NCI-H510A (cell line): ENCODE measurements around the gene ZC3H18.

Experiments used
- DNase-seq: peaks from one replicate; lab custom pipeline; 2025; lab: John Stamatoyannopoulos, UW

Gene ZC3H18

GRCh38 chr16:88678224-88678979 lies 108.2 kb downstream of the ZC3H18 start:
- no peak for DNase-seq

- no peak for DNase-seq
Observed at GRCh38 chr16:88680554-88681083, 110.4 kb downstream of the ZC3H18 start.

GRCh38 chr16:88681084-88681680 lies 111.0 kb downstream of the ZC3H18 start:
- DNase-seq: no peak
